Upper lobe of left lung (tissue), 6 donors: ENCODE results near the gene PCGF3. TPM values are rescaled to one million over a fixed set of nuclear protein-coding genes. Genes with fewer than 3 reads are reported as not detected.
"Not testable (repeated sequence)": the region's sequence is repeated elsewhere in the genome, so short reads cannot be mapped to it uniquely, and the experiment has no call there.

ENCODE experiments used
- ATAC-seq, 2 donors: fragments of 200-7000 bp; cut with Tn5 transposase; one replicate each; pipeline ENCODE4 v1.9.1; 2022; ENCODE audit warnings: mild to moderate bottlenecking in 2 of 2, moderate library complexity in 2 of 2; ENCODE audit not compliant: low FRiP score in 2 of 2
- DNase-seq, 2 donors: peaks; one replicate each; pipeline ENCODE4 v3.0.0-alpha.2; 2019 to 2020
- H3K27ac ChIP-seq, 4 donors: fragments of 200-600 bp; sonication (generic); one replicate each; pipeline ENCODE4 v1.5.1; 2016 to 2019
- H3K27me3 ChIP-seq, 4 donors: fragments of 200-600 bp; sonication (generic); one replicate each; pipeline ENCODE4 v1.5.1; 2017 to 2019
- H3K36me3 ChIP-seq, 4 donors: fragments of 200-600 bp; sonication (generic); one replicate each; pipeline ENCODE4 v1.5.1; 2016 to 2019
- H3K4me1 ChIP-seq, 4 donors: fragments of 200-600 bp; sonication (generic); one replicate each; pipeline ENCODE4 v1.5.1; 2018 to 2019
- H3K4me3 ChIP-seq, 4 donors: fragments of 200-600 bp; sonication (generic); one replicate each; pipeline ENCODE4 v1.5.1; 2017 to 2019; ENCODE audit warnings: mild to moderate bottlenecking in 2 of 4, moderate library complexity in 1 of 4
- H3K9me3 ChIP-seq, 4 donors: fragments of 200-600 bp; sonication (generic); one replicate each; pipeline ENCODE4 v1.5.1; 2018 to 2019
- EP300 ChIP-seq, 4 donors: sonication (generic); formaldehyde crosslinking; IDR thresholded peaks; one replicate each; pipeline ENCODE4 v1.5.1; 2017; ENCODE audit warnings: antibody characterized with exemption in 4 of 4, control low read depth in 2 of 4
- POLR2A ChIP-seq, 4 donors: fragments of 450-650 bp; IDR thresholded peaks; one replicate each; pipeline ENCODE4 v1.5.1; 2016 to 2017; ENCODE audit warnings: antibody characterized with exemption in 4 of 4, mild to moderate bottlenecking in 2 of 4
- POLR2AphosphoS5 ChIP-seq, 2 donors: sonication (generic); formaldehyde crosslinking; IDR thresholded peaks; one replicate each; pipeline ENCODE4 v1.5.1; 2017; ENCODE audit warnings: antibody characterized with exemption in 2 of 2
- WGBS, 2 donors: methylation state at CpG; one replicate each; pipeline ENCODE4 v1.1.5; 2017 to 2018; 5-methylcytosine and 5-hydroxymethylcytosine counted together
- total RNA-seq, 6 donors: library from RNA; depleted of rRNA in 4 of 6; stranded (reverse); fragments of >200 nt in 4 of 6; gene quantifications; one replicate each; pipeline versions ENCODE4 v1.1.0 to v1.2.1, GENCODE V29; 2016 to 2021
- TF ChIP-seq, protein P1 (sequence below), 6 experiments: fragments of 450-650 bp in 4 of 6; fragments of 200-600 bp in 2 of 6; sonication (generic) in 2 of 6; IDR thresholded peaks; one replicate each; pipeline ENCODE4 v1.5.1; 2016 to 2019; ENCODE audit warnings: antibody characterized with exemption in 6 of 6
- donor health status: DM: no; HTN: no; CAD: no; lungs with moderate emphysema.
- donor health status: DM: no; HTN: yes; CAD: no; lungs with severe emphysema.

PCGF3 gene
- total RNA-seq, 6 donors from 2014 or later = 36.4 to 150 (median 41.0) TPM

DNA sequence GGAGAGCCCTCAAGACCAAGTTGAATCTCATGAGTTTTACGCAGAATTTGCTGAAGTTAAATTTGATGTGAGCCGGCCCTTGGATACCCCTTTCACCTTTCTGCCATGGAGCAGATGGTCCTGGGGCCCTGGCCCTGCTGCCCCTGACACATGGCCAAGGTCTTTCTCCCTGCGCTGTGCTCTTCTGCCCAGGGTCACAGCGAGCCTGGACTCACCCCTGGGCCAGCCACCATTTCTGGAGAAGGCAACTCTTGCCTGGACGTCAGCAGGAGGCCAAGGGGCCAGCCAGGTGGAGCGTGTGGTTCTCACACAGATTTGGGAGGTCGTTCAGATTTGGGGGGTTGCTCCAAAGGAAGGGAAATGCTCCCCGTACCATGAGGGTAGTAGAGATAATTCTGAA is 30.0 kb downstream of the PCGF3 start:
- Histone ChIP-seq H3K27ac (no peak overlapping the region), H3K9me3 (no peaks in the 10 kb centered on the region), H3K36me3 (peaks cover 35 to 87% (median 81%) of the 10 kb centered on the region in 4 donors), H3K27me3 (no peaks in the 10 kb centered on the region), H3K4me1 (no peaks in the 10 kb centered on the region), H3K4me3 (no peak overlapping the region)
- ATAC-seq (no peak), DNase-seq (peak in 1 of 2 donors; percentile 24)
- WGBS, 2 donors = 94 to 97% methylated on average over 8 of the region's 8 CpGs
- TF ChIP-seq EP300 (IDR thresholded peaks at IDR 0.05) = no peak
- TF ChIP-seq, protein P1, sequence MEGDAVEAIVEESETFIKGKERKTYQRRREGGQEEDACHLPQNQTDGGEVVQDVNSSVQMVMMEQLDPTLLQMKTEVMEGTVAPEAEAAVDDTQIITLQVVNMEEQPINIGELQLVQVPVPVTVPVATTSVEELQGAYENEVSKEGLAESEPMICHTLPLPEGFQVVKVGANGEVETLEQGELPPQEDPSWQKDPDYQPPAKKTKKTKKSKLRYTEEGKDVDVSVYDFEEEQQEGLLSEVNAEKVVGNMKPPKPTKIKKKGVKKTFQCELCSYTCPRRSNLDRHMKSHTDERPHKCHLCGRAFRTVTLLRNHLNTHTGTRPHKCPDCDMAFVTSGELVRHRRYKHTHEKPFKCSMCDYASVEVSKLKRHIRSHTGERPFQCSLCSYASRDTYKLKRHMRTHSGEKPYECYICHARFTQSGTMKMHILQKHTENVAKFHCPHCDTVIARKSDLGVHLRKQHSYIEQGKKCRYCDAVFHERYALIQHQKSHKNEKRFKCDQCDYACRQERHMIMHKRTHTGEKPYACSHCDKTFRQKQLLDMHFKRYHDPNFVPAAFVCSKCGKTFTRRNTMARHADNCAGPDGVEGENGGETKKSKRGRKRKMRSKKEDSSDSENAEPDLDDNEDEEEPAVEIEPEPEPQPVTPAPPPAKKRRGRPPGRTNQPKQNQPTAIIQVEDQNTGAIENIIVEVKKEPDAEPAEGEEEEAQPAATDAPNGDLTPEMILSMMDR (IDR thresholded peaks at IDR 0.05) = no peak

DNA sequence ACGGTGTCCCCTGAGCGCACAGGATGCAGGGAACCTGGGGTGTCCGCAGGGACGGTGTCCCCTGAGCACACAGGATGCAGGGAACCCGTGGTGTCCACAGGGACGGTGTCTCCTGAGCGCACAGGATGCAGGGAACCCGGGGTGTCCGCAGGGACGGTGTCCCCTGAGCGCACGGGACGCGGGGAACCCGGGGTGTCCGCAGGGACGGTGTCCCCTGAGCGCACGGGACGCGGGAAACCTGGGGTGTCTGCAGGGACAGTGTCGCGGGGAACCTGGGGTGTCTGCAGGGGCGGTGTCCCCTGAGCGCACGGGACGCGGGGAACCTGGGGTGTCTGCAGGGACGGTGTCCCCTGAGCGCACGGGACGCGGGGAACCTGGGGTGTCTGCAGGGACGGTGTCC is 30.9 kb downstream of the PCGF3 start:
- not testable (repeated sequence) for H3K27me3 ChIP-seq, H3K4me1 ChIP-seq, H3K27ac ChIP-seq, H3K9me3 ChIP-seq, H3K4me3 ChIP-seq, ATAC-seq
- 100% methylated on average over 4 to 12 of the region's 34 CpGs for WGBS, 2 donors
- peak in 1 of 2 donors; percentile 54 for DNase-seq
- peaks cover 35 to 86% (median 74%) of the 10 kb centered on the region in 4 donors for H3K36me3 ChIP-seq

DNA sequence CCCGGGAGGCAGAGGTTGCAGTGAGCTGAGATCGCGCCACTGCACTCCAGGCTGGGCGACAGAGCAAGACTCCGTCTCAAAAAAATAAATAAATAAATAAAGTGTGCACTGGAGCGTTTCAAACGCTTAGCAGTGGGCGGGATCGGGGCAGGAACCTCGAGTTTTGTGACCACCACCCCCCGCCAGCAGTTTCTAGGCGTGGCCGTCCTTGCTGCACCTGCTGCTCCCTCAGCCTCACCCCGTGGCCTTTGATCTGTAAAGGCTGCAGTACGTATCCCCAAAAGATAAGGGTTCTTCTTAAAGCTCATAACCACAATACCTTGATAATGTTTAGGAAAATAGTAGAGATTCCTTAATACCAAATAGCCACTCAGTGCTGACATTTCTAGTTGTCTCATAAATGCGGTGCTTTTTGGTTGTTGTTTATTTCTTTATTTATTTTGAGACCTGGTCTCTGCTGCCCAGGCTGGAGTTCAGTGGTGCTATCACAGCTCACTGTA is 33.2 kb downstream of the PCGF3 start:
- ATAC-seq = no peak
- Histone ChIP-seq H3K36me3 (peaks cover 21 to 75% (median 58%) of the 10 kb centered on the region in 4 donors), H3K4me1 (no peaks in the 10 kb centered on the region), H3K4me3 (no peak overlapping the region), H3K27ac (no peak overlapping the region), H3K27me3 (no peaks in the 10 kb centered on the region), H3K9me3 (no peaks in the 10 kb centered on the region)
- no peak for TF ChIP-seq POLR2AphosphoS5 (IDR thresholded peaks at IDR 0.05)
- TF ChIP-seq, protein P1 (IDR thresholded peaks at IDR 0.05) = no peak
- no peak for TF ChIP-seq EP300 (IDR thresholded peaks at IDR 0.05)
- TF ChIP-seq POLR2A (IDR thresholded peaks at IDR 0.05) = no peak
- DNase-seq = peak in 1 of 2 donors; percentile 13
- 90 to 91% methylated on average over 16 of the region's 16 CpGs for WGBS, 2 donors

DNA sequence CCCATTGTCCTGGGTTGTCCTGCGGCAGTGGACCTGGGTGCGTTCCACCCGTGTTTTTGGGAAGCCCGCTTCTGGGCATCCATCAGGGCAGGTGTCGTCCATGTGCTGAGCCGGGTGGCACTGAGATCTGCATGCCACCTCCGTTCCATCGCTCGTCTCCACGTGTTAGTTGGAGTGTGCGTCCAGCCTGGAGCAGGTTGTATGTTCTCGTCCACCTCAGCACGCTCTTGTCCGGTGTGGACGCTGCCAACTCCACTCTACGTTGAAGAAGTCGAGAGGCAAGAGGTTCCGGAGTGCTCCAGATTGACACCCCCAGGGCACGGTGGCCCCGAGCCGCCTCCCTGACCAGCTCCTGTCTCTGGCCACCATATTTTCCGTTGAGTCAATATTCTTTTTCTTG is 33.9 kb downstream of the PCGF3 start:
- Histone ChIP-seq H3K27ac (no peak overlapping the region), H3K27me3 (no peaks in the 10 kb centered on the region), H3K4me3 (no peak overlapping the region), H3K9me3 (no peaks in the 10 kb centered on the region), H3K4me1 (no peaks in the 10 kb centered on the region), H3K36me3 (peaks cover 14 to 75% (median 57%) of the 10 kb centered on the region in 4 donors)
- TF ChIP-seq EP300 (IDR thresholded peaks at IDR 0.05) (no peak), POLR2A (IDR thresholded peaks at IDR 0.05) (no peak), POLR2AphosphoS5 (IDR thresholded peaks at IDR 0.05) (no peak)
- TF ChIP-seq, protein P1 (IDR thresholded peaks at IDR 0.05) = no peak
- ATAC-seq = no peak
- 95 to 98% methylated on average over 20 to 22 of the region's 22 CpGs for WGBS, 2 donors
- DNase-seq = peak in 1 of 2 donors; percentile 54

DNA sequence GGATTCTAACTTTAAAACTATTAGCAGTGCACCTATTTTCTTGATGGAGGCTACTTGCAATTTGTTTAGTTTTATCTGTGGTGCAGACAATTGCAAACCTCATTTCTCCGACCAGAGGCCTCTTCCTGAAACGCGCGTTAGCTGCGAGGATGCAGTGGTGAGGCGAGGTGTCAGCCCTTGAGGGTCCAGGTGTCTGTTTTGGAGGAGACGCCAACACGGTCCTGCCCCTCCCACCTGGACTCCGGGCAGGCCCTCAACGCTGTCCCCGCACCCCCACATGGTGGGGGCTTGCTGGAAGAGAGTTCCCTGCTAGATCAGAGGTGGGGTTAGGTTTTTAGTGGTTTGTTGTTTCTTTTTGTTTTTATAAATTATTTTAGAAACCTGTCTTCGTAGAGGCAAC is 34.4 kb downstream of the PCGF3 start:
- Histone ChIP-seq H3K9me3 (no peaks in the 10 kb centered on the region), H3K4me3 (no peak overlapping the region), H3K27me3 (no peaks in the 10 kb centered on the region), H3K4me1 (no peaks in the 10 kb centered on the region), H3K36me3 (peaks cover 10 to 70% (median 52%) of the 10 kb centered on the region in 4 donors), H3K27ac (no peak overlapping the region)
- TF ChIP-seq EP300 (IDR thresholded peaks at IDR 0.05) (no peak), POLR2AphosphoS5 (IDR thresholded peaks at IDR 0.05) (no peak), POLR2A (IDR thresholded peaks at IDR 0.05) (no peak)
- TF ChIP-seq, protein P1 (IDR thresholded peaks at IDR 0.05) = no peak
- 84 to 89% methylated on average over 12 of the region's 12 CpGs for WGBS, 2 donors
- DNase-seq = peak in 1 of 2 donors; percentile 28
- ATAC-seq = no peak
